Upper lobe of left lung (tissue), 4 donors: ENCODE results near the gene BTLA.

ENCODE experiments used
- POLR2A ChIP-seq, 4 donors: fragments of 450-650 bp; IDR thresholded peaks; one replicate each; pipeline ENCODE4 v1.5.1; 2016 to 2017; ENCODE audit warnings: antibody characterized with exemption in 4 of 4, mild to moderate bottlenecking in 2 of 4
- POLR2AphosphoS5 ChIP-seq, 2 donors: sonication (generic); formaldehyde crosslinking; IDR thresholded peaks; one replicate each; pipeline ENCODE4 v1.5.1; 2017; ENCODE audit warnings: antibody characterized with exemption in 2 of 2
- TF ChIP-seq, protein P1 (sequence below), 6 experiments: fragments of 450-650 bp in 4 of 6; fragments of 200-600 bp in 2 of 6; sonication (generic) in 2 of 6; IDR thresholded peaks; one replicate each; pipeline ENCODE4 v1.5.1; 2016 to 2019; ENCODE audit warnings: antibody characterized with exemption in 6 of 6

DNA sequence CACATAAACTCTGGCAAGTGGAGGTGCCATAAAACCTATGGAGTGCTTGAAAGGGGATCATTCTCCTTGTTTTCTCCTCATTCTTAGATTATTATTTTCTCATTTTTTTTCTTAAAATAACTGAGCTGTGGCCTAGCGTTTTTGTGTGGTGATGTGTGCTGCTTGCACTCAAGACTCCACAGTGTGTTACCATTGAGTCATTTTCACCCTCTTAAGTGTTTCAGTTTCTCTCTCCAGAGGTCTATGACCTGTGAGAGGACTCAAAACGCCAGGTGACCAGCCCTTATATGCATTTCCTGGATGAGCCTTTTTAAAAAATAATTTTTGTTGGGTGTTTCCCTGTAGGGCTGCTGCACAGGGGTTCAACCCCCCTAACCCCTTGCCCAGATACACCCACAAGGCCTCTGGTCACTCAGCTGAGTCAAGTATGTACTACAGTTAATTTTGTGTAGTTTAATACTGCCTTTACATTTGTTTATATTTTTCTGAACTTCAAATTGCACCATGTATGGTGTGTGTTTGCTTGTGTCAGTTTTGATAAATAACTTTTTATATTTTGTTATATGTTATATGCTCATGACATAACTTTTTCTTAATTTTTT is 15.4 kb upstream of the BTLA start:
- TF ChIP-seq, protein P1, sequence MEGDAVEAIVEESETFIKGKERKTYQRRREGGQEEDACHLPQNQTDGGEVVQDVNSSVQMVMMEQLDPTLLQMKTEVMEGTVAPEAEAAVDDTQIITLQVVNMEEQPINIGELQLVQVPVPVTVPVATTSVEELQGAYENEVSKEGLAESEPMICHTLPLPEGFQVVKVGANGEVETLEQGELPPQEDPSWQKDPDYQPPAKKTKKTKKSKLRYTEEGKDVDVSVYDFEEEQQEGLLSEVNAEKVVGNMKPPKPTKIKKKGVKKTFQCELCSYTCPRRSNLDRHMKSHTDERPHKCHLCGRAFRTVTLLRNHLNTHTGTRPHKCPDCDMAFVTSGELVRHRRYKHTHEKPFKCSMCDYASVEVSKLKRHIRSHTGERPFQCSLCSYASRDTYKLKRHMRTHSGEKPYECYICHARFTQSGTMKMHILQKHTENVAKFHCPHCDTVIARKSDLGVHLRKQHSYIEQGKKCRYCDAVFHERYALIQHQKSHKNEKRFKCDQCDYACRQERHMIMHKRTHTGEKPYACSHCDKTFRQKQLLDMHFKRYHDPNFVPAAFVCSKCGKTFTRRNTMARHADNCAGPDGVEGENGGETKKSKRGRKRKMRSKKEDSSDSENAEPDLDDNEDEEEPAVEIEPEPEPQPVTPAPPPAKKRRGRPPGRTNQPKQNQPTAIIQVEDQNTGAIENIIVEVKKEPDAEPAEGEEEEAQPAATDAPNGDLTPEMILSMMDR (IDR thresholded peaks at IDR 0.05) = no peak
- TF ChIP-seq POLR2AphosphoS5 (IDR thresholded peaks at IDR 0.05) = no peak
- no peak for TF ChIP-seq POLR2A (IDR thresholded peaks at IDR 0.05)
